Renal pelvis (tissue), 4 donors: ENCODE data around the gene BORCS6. TPM values are rescaled to one million over a fixed set of nuclear protein-coding genes. Genes with fewer than 3 reads are reported as not detected.
"Not testable (repeated sequence)": the region's sequence is repeated elsewhere in the genome, so short reads cannot be mapped to it uniquely, and the experiment has no call there.

Experiments
- DNase-seq: peaks from one replicate; pipeline ENCODE4 v3.0.0-alpha.2; 2013
- polyA plus RNA-seq, 3 donors: library from polyadenylated mRNA; unstranded; fragments of 120-200 nt; gene quantifications; one replicate each; pipeline ENCODE4 v1.2.1, GENCODE V29; 2013; ENCODE audit not compliant: insufficient read length in 3 of 3

Gene BORCS6
- polyA plus RNA-seq, 3 donors: 4.4 to 5.1 (median 4.9) TPM

DNA sequence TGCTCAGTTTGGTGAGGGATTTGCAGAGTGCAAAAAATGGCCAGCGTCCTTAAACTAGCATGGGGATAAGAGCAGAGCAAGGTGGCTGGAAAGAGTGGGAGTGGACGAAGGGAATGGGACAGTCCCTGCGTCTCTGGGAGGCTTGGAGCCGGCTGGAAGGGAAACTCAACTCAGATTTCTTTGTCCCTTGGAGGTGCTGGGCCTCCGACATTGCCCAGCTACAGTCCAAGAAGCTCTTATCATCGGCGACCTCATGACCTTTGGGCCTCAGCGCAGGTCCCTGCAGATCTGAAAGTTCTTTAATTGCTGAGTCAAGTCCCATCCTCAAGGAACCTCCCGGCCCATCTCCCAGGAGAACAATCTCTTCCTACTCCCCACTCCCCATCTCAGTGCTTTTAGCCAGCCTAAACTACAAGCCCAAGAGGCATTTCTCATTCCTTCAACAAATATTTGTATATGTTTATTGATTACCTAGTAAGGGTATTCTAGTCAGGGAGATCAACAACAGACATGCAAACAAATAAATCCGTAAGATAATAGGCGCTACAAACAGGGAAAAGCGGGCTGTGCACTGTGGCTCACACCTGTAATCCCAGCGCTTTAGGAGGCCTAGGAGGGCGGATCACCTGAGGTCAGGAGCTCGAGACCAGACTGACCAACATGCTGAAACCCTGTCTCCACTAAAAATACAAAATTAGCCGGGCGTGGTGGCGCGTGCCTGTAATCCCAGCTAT, 12.8 kb downstream of the BORCS6 start:
- DNase-seq: no peak

DNA sequence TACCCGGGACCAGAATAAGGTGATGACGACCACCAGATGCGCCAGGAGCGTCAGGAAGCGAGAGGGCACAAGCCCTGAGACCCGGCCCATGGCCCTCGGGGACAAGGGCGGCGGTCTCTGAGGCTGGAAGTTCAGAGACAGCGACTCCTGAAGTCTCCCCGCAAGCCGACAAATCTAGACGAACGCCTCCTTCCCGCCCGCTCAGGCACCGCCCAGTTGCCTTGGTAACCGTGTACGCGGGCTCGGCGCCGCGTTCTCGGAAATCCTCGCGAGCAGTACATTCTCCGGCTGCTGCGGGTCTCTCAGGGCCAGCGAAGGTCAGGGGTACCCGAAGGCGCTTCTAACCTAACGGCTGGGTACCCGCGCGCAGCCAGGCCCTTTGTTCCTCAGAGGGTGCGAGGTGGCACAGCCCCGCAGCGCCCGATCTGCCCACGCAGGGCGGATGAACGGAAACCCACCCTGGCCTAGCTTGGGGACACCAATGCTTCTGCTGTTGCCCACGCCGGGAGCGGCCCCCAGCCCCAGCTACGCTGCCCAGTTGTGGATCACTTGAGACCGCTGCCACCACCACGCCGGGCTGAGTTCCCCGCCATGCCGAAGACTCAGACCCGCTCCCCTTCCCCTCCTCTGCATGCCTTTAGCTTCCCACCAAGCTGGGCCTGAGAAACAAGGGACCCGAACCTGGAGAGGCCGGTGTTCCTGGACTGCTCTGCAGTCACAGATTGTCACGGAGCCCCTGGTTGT, 13.6 kb downstream of the BORCS6 start, which contains the start of gene TMEM107:
TMEM107 (minus strand) TSS at position 184 of the 744 bp plus-strand sequence; CDS start at position 90, 94 bp downstream.
- DNase-seq: peak; percentile 90

DNA sequence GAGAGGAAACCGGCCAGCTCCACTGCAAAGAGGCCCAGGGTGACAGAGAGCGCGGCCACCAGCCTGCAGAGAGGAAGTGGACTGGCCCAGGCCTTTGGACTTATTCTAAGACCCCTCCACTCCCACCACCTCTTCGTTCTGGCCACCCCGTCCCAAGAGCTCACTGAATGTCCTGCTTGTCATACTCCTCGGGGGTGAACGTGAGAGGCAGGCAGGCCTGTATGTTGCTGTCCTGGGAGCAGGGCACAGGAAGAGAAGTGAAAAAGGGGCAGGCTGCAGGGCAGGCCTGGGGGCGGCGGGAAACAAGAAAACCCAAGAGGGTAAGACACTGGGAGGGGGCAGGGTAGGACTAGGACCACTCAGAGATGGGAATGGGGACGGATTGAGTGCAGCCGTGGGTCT, 14.2 kb downstream of the BORCS6 start:
- no peak for DNase-seq

DNA sequence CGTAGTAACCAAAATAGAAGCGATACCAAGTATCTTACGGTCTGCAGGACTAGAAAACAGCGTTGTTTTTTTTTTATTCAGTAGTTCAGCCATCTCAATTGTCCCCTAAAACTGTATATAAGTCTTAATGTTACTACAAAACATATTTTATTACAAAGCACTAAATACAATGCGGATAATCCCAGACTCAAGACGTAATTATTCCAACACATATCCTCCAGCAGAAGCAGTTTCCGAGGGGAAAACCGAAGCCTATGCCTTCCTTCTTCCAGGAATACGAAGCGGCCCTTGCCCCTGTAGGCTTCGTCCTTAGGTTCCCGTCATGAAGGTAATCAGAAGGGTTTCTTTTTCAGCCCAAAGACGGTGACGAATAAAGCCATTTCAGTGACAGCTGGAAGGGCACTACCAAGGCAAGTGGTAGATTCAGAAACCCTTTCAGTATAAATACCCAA, 16.1 kb downstream of the BORCS6 start:
- no peak for DNase-seq

DNA sequence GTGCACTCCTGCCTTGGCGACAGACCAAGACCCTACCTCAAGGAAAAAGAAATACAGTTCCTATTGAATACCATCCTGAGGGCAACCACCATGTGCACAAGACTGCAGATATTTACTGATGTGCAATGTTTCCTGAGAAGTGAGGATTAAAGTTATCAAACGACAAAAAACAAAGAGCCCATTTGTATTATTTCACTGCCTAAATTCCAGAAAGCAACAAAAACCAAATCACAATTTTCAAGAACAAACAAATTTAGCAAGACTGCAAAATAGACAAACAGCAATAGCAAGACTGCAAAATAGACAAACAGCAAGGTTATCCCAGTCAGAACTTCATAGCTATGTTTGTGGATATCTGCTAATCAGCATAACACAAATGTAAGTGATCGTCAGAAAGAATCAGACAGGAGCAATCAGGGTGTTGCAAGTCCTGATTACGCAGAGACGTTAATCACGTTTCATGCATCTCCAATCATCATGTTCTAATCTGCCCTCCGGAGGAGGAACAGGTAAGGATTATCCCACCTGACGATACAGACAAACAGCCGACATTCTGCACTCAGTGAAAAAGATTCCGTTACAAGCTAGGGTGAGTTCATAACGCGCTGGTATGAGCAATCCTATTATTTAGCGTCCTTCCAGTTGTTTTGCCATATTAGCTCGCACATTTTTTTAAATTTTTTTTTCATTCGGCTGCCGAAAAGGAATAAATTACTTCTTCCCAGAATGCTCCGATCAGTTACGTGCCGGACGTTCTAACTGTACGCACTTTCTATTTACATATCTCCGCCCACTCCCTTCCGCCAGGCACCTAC, 16.7 kb downstream of the BORCS6 start:
- DNase-seq: peak; percentile 95

DNA sequence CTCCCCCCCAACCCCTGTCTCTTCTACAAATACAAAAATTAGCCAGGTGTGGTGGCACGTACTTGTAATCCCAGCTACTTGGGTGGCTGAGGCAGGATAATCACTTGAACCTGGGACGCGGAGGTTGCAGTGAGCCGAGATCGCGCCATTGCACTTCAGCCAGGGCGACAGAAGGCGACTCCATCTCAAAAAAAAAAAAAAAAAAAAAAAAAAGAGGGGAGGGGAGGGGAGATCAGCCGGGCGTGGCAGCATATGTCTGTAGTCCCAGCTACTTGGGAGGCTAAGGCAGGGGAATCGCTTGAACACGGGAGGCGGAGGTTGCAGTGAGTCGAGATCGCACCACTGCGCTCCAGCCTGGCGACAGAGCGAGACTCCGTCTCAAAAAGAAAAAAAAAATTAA, 19.8 kb downstream of the BORCS6 start:
- DNase-seq: not testable (repeated sequence)

DNA sequence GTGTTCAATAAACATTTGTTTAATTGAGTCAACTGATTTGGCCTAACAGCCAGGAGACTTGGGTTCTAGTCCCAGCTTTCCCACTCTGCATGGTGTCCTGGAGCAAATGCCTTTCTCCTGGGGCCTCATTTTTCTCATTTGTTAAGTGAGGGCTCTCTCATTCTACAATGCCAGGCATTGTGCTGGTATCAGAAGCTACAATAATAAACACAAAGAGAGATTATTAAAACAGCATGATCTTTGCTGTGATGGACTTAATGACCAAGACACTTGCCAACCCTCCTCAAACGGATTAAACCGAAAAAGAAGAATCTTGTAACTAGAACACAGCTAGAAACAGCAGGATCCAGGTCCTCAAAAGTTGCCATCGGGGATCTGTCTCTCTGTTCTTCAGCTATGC, 22.5 kb downstream of the BORCS6 start:
- DNase-seq: no peak

DNA sequence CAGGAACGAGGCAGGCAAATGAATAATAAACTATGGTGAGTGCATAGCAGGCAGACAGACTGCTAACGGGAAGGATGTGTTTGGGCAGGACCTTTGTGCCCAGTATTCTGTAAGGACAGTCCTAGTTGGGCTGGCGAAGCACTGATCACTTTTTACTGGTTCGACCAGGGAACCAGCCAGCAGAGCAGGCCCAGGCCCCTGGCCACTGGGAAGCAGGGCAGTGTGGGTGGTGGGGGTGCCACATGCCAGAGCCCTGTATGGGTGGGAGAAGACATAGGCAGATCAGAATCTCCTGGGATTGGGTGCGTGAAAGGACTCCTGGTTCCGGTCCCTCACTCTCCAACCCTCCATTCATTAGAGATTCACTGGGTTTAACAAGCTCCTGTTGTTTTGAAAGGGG, 23.2 kb downstream of the BORCS6 start:
- no peak for DNase-seq

DNA sequence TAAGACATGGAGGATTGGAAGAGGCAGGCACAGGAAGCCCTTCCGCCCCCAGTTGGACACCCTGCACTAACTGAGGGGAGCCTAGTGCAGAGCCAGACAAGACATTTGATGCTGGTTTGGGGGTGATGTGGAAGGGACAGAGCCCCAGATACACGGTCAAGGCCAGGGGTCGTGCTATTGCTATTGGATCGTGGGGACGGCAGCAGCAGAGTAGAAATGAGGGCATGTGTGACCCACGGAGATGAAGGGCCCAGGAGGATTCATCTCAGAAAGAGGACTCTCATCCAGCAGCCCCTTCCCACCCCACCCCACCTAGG, 25.2 kb downstream of the BORCS6 start:
- no peak for DNase-seq

DNA sequence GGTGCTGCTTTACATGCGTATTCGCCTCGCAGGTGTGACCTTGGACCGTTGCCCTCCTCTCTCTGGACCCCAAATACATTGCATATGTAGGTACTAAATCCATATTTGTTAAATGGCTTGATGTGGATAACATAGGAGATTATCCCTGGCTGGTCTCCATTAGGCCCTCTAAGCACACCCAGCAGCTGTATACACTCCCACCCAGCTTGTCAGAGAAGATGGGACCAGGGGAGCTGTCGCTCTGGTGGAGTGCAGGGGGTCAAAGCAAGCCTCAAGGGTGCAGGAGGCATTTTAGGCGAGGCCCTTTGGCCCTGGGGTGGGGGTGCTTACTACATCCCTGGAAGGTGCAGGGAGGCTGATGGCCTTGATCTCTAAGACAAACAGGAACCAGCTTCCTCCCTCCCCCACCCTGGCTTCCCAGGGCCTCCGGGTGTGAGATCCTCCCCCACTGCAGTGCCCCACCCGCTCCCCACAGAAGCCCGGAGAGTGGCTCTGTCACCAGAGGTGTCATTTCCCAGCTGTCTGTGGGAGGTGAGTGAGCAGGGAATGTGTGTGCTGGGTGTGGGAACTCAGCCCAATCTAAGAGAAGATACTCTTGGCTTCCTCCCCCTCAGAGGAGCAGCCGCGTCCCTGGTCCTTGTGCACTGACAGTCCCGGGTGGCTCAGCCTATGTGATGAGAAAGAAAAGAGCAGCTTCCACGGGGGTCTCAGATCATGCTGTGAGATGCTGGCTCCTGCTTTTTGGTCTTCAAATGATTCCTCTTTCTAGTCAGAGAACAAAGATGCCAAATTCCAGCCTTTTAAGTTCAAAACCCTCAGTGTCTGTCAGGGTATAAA, 25.8 kb downstream of the BORCS6 start:
- DNase-seq: peak; percentile 83

DNA sequence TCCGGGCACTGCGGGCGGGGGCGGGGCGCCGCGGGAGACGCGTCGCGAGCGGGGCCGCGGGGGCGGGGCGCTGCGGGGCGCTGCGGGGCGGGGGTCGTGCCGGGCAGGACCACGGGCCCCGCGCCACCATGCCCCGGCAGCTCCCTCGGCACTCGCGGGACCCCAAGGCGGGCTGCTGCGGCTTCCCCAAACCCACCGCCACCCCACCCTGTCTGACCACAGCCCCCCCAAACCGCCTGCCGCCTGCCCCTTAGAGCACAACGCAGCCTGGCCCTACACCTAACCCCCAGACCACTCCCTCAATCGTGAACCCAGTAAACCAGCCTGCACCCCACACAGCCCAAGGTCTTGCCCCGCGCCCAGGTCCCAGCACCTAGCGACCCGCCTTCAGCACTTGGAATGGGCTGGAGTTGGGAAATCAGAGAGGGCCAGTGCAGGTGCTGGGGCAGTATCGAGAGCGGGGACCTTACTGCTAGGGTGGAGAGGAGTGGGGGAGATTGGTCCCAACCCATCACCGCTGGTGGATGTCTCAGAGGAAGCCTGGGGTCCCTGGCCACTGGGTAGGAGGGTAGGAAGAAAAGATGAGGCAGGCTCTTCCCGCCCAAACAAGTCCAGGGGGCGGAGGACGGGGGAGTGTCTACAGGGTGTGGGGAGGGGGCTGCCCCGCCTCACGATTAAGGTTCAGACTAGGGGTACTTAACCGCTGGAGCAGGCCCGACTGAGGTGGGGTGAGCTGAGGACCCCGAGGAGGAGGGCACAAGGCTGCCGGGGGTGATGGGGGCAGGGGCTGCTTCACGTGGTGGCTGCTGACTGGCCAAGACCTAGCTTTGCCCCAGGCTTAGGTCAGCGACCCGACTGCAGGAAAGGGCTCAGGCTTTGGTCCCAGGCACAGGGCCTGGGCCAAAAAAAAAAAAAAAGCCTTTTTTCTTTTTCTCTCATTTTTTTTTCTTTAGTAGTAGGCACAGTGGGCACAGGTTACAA, 26.7 kb downstream of the BORCS6 start:
- DNase-seq: no peak

DNA sequence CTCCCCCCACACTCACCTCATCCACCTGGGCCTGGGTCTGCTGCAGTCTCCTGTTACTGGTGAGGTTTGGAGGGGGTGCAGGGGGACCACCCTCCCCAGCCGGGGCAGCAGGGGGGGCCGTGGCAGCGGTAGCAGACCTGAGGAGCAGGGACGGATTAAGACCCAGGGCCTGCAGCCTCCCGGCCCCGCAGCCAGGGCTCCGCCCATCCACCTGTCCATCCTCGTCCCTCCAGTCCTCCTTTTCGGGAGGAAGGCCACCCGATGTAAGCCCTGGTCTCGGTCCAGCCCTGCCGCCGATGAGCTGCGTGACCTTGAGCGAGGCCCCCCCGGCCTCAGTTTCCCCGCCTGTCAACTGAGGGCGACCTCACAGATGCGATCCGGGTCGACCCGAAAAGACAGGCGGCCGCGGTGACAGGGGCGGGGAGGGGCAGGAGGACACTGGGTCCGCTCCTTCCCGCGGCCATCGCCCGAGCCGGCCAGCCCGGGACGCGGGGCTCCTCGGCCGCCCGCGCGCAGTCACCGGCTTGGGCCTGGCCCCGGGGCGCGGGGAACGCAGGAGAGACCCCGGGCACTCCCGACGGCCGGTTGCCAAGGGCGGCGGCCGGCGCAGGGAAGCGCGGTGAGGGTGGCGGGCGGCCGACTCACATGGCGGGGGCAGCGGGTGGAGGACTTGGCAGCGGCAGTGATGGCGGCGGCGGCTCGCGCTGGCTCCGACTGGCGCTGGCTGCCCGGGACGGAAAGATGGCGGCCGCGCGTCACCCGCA, 27.6 kb downstream of the BORCS6 start, which contains the start of gene VAMP2:
VAMP2 (minus strand) TSS at position 716 of the 764 bp plus-strand sequence; CDS start at position 647, 69 bp downstream.
- DNase-seq: no peak

DNA sequence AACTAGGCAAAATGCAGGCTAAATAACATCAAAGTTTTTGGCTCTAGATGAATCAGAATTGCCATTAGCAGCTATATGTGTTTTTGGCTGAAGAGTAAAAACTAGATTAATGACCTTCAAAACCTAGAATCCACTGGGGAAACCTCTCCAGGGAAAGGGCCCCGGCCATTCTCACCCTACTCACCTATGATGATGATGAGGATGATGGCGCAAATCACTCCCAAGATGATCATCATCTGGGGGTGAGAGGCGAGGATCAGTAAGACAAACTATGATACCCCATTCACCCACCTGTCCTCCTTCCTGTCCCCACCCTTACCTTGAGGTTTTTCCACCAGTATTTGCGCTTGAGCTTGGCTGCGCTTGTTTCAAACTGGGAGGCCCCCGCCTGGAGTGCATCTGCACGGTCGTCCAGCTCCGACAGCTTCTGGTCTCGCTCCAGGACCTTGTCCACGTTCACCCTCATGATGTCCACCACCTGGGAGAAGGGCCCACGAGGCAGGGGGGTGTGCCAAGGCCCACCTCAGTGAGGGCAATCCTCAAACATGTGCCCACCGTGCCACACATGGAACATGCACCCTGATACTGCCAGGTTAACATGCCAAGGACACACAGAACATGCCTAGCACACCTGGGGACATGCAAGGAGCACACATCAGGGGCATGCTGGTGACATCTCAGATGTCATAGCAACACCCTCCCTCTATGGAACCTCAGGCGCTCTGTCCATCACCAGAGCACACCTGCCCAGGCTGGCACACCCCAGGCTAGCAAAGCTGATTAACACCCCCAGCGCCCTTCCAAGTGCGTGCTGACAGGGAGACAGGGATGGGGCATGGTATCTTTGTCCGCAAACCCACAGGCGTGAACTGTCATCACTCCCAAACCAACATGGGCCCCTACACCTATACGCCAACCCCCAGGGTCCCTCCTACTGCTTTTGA, 28.4 kb downstream of the BORCS6 start:
- no peak for DNase-seq

DNA sequence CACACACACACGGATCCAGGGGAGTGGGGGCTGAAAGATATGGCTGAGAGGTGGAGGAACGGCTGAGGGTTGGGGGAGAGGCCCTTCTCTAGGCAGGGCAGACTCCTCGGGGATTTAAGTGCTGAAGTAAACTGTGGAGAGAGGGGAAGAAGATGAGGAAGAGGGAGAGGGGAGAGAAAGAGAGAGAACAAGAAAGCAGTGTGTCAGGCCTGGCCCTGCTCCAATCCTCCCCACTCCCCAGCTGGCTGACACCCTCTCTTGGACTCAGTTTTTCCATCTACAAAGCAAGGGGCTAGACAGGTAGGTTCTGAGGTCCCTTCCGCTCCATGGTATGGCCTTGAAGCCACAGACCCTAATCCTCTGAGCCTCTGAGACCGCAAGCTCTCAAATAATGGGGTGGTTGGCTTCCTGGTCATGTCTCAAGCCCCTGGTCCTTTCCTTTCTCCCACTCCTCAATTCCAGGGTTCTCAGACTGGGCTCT, 29.2 kb downstream of the BORCS6 start:
- no peak for DNase-seq

DNA sequence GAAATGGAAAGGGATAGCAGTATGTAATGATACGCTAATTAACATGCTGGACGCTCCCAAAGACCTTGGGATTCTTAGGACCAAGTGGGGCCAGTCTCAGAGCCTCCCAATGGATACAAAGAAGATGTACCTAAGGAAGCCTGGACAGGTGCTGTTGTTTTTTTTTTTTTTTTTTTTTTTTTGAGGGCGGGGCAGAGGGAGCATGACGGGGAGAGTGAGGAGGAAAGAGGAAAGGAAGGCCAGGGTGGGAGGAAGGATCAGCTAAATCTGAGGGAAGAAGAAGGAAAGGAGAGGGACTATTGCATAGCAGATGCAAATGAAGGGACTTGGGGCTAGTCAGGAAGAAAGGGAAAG, 29.8 kb downstream of the BORCS6 start:
- DNase-seq: no peak

DNA sequence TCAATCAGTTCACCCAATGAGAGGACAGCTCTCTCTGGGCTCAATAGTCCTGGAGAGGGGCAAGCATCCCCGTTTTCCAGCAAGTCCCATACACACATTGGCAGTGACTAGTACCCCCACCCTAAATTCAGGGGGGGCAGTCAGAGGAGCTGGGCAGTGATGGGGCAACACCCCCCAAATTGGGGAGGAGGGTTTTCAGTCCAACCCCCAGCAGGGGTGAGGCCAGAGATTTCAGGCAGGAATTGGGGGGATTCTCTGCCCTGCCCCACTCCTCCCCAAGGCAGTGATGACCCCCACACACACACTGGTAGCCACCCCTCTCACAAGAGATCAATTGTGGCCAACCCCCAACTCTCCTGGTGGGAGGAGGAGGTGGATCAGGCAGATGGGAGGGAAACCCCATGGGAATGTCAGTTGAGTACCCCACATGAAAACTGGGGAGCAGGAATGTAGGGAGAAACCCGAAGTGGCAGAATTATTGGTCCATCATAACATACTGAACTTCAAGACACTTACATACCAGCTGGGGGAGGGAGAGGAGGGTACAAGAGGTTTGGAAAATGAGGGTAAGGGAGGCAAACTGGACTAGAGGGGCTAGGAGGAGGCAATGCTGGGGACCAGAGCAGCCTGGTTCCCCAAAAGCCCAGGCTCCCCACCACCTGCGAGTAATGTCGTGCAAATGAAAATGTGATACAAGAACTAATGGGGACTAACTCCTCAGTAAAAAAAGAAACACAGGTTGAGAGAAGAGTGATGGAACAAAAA, 30.3 kb downstream of the BORCS6 start:
- DNase-seq: no peak

DNA sequence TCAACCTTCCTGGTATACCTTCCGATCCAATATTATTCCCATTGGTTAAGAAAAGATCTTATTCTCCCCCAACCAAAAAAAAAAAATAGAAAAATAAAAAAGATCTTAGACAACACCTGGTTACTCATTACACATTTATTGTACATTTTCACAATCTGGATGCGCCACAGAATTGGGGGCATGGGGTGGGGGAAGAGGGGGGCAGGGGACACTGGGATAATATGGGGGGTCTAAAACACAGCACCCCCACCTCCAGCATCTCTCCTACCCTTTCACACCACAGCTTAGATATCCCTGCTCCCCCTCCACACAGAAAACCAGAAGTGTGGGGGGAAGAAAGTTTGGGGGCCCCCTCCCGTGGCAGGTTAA, 31.0 kb downstream of the BORCS6 start:
- no peak for DNase-seq
